ENCODE data around the gene PCBP3.
"Not testable (repeated sequence)": the region's sequence is repeated elsewhere in the genome, so short reads cannot be mapped to it uniquely, and the experiment has no call there.

Gene PCBP3

DNA sequence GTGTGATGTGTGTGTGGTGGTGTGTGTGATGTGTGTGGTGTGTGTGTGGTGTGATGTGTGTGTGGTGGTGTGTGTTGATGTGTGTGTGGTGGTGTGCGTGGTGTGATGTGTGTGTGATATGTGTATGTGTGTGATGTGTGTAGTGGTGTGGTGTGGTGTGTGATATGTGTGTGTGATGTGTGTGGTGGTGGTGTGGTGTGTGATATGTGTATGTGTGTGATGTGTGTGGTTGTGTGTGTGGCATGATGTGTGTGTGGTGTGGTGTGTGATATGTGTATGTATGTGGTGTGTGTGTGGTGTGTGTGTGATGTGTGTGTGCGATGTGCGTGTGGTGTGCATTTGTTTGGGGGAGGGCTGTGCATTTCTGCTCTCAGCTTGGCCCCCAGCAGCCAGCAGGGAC is 7.1 kb upstream of the PCBP3 start:
- no peak for DNase-seq

DNA sequence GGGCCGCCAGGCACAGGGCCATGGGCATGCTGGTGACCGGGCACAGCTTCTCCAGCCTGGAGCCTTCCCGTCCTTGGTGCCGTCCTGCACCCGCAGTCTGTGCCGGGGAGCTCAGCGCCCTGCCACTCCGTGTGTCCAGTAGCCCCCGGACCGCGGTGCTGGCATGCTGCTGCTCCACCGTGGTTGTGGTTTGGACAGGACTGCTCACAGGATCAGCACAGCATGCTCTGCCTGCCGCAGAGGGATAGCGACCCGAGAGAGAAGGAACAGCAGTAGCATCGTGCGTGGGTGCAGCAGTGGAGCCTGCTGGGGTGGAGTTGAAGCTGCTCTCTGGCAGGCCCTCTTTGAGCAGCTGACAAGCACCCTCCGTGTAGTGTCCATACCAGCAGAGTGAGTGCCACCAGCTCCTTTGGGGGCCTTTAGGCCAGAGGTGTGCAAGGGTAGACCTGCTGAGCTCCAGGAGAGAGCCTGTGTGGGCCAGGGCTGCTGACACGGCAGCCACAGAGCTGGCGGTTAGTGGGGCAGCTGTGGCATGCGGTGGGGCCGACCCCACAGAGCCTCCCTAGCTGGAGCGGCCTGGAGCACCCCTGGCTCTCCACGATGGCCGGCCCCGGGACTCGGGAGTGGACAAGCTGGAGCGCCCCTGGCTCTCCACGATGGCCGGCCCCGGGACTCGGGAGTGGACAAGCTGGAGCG is 6.4 kb upstream of the PCBP3 start:
- no peak for DNase-seq

DNA sequence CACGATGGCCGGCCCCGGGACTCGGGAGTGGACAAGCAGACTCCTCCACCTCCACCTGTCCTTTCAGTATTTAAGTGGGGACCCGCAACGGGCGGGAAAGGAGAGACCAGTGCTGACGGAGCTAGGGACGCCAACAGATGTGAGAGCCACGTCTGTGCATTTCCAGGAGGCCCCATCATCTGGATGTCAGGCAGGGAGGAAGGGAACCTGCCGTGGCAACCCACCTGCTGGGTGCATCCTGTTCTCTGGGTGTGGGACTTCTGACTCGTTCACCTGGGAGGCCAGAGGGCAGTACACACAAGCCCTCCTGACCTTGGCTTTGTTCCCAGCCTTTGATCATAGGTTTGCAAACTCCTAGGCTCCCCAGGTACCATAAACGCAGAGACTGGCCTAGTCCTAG is 5.6 kb upstream of the PCBP3 start:
- DNase-seq, result no peak

DNA sequence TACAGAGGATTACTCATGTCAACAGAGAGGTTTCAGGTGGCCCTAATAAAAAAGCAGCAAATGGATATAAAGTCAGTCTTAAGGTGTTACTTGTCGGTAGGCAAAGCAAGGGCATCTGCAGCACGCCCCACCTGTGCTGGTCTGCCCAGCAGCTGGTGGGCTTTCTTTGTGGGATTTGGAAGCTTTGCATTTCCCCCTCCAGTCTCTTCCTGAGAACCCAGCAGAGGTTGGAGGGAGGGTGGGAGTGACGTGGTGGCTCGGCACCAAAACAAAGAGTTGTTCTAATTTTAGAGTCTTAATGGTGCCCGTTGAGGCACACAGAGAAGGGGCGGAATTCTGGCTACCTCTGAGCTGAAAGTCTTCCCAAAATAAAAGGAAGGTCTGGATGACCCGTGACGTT is 4.8 kb upstream of the PCBP3 start:
- DNase-seq, result no peak

DNA sequence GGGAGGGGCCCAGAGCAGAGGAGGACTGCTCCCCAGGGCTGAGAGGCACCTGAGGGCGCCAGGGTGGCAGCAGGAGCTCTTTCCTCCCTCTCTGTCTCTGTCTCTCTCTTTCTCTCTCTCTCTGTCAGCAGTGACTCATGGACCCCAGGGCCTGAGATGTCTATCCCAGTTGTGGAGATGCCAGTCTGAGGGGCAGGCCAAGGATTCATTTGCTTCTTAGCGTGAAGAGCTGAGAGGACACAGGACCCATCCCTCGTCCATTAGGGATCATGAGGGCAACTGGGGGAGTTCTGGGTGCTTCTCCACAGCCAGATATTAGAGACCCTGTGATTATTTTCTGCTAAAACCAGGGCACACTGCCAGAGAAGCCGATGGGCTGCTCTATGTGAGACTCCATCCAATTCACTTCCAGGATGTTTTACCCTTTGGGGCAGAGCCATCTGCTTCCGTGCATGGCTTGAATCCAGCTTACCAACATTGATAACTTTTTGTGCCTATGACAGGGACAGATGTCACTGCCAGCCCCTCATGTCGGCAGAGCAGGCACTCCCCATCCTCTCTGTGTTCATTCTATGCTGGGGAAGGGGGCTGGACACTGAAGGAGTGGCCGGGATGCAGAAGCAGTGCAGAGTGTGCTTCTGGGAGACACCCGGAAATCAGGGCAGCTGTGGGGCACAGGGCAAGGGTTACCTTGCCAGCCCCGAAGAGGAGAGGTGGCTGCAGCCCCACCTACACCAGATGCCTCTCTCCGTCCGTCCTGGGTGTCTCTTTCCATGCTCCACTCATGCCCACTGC is 4.1 kb upstream of the PCBP3 start:
- no peak for DNase-seq

DNA sequence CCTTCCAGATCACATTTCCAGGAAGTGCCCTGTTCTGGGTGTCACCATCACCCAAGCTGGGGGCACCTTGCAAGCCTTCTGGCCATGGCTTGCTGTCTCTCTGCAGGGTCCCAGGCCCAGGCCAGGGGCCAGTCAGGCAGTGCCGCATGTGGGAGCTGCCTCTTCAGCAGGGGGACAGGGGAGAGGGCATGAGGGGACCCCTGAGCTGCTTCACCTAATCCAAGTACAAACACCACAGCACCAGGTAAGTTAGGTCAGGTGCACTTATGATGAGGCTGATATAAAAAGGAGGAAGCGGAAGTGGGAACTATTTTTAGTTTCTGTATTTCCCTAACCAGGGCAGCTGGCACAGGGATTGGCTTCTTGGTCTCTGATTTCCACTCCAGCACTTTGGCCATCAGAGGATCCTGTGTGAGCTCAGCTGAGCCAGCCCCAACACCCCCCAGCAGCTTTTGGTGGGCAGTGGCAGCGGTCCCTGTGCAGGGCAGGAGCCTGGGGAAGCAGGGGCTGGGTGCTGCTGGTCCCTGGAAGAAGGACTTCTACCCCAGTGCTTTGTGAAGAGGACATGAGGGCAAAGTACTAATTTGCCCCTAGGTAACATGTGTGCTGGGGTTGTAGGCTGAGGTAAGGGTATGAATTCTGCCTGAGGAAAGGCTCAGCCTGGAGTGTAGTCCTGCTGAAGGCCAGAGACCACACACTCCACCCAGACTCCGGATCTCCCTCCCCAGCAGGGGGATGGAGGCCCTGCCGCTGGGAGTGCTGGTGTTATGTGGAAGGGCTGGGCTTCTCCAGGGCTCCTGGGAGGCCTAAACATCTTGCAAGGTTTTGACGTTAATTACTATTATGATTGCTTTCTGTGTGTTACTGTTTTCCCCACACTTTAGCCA is 3.3 kb upstream of the PCBP3 start:
- DNase-seq, result no peak

DNA sequence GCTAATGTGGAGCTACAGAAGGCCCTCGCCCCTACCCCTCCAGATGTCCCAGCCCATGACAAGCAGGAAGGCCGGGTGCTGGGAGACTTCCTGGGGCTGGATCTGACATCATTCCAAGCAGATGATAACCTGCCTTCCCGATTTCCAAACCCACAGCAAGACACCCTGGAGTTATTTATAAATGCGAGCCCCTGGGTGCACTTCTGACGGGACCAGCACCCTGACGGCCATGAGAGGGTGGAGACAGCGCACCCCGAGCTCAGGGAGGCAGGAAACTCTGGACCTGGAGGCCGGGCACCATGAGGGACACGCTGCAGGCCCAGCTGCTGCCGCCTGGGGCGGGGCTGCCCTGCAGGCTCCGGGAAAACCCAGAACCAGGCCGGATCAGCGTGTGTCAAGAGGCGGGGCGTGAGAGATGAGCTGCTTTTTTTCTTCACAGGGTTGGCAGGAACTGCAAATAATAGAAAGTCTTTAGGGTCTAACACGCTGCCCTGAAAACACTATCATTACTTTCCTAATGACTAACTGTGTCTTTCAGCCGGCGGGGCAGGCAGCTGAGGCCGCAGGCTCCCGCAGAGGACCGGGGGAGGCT is 2.5 kb upstream of the PCBP3 start:
- no peak for DNase-seq

DNA sequence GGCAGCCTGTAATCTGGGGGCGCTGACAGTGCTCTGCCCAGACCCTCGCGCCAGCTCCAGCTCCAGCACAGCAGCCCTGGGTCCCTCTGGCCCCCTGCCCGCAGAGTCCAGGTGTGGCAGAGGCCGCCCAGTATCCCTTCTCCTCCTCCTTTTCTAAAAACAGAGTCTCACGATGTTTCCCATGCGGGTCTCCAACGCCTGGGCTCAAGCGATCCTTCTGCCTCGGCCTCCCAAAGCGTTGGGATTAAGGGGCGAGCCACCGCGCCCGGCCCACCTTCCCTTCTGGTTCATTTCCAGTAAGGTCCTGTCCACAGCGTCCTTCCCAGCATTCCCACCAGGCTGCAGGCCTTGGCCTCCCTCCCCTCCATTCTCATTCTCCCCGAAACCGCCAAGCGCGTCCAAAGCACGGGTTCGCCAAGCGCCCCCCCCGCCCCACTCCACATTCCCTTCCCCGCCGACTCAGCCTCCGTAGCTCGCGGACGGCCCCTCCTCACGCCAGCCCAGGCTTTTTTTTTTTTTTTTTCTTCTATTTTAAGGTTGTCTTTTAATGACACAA is 2.0 kb upstream of the PCBP3 start:
- DNase-seq, result no peak

DNA sequence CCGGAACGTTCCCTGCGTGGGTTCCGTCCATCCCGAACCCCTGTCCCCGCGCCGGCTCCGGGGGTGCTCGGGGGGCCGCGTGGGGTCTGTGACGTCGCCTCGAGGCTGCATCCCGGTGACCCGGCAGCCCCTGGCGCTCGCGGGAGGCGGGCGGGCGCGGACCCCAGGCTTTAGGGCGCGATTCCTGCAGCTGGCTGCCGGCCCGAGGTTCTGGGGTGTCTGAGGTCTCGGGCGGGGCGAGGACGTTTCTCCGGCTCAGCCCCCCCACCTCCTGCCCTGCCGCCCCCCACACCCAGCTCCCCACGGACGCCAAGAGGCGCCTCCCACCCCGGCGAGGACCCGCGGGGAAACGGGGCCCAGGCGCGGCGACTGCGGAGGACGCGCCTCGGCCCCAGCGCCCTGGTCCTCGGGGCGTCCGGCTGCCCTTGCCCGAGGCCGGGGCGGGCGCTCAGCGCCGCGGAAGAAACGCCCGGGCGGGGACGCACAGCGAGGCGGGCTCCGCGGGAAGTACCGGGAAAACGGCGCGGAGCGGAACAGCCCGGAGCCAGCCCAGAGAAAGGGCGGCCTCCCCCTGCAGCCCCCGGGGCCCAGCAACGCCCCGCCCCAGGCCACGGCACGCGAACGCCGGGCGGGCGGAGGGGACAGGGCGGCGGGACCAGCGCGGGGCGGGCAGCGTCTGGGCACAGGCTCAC is 1.3 kb upstream of the PCBP3 start:
- no peak for DNase-seq

DNA sequence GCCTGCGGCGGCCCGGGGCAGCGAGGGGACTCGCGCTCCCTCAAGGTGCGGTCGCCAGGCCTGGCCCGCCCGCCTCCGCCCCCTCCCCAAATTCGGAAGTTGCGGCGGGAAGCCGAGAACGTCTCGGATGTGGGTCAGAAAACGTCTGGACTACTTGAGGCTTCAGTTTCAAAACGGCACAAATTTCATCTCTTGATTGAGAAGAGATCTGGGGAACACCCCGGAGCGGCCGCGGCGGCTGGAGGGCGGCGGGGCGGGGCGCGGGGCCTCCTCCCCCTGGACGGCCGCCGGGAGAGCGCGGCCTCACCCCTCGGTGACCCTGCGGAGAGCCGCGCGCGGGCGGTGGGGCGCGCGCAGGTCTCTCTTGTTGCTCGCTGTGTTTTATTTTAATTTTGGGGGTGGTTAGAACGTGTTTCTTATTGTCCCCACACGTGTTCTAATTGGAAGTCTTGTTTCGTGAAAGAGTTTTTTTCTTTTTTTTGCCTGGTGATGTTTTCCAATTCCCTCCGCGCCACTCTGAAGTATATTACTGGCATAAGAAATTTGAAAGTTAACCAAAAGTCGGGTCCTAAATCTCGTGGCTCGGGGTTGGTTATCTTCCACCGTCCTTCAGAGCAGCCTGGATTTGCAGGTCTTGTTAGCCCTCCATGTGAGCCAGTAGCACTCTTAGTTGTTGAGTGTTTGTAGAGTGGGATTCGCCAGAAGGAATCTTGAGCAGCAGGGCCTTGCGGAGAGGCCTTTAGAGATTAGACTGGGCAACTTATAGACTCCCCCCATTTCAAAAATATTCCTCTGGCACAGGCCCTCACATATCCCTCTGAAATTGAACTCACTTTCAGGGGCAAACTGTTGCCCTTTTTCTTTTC is 749 bp downstream of the PCBP3 start:
- no peak for DNase-seq

DNA sequence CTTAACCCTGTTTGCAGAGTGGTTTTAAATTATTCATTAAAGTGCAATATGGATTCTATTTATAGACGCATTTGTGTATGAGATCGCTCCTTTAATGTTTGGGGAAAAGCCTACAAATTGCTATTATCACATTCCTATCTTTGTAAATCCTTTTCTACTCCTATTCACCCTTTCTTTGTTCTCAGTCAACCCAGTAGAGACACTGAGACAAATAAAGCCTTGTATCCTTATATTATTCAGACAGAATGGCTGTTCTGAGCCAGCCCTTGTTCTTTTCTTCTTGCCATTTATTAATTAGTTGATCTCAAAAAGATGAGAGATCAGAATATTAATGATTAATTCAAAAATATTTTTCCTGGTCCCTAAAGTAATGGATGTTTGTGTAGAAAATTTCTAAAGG is 8.4 kb downstream of the PCBP3 start:
- DNase-seq, result no peak

DNA sequence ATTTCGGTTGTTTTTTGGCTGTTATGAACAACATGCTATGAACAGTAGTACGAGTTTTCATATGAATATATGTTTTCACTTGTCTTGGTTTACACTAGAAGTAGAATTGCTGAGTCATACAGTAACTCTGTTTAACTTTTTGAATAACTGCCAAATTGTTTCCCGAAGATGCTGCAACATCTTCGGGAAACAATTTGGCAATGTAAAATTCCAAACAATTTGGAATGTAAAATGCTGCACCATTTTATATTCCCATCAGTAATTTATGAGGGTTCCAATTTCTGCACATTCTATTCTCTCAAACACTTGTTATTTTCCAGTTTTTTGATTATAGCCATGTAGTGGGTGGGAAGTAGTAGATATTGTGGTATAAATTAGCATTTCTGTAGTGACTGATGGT is 11.6 kb downstream of the PCBP3 start:
- DNase-seq, result no peak

DNA sequence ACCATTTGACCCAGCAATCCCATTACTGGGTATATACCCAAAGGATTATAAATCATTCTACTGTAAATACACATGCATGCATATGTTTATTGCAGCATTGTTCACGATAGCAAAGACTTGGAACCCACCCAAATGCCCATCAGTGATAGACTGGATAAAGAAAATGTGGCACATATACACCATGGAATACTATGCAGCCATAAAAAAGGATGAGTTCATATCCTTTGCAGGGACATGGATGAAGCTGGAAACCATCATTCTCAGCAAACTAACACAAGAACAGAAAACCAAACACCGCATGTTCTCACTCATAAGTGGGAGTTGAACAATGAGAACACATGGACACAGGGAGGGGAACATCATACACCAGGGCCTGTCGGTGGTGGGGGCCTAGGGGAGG is 12.6 kb downstream of the PCBP3 start:
- DNase-seq, result not testable (repeated sequence)

DNA sequence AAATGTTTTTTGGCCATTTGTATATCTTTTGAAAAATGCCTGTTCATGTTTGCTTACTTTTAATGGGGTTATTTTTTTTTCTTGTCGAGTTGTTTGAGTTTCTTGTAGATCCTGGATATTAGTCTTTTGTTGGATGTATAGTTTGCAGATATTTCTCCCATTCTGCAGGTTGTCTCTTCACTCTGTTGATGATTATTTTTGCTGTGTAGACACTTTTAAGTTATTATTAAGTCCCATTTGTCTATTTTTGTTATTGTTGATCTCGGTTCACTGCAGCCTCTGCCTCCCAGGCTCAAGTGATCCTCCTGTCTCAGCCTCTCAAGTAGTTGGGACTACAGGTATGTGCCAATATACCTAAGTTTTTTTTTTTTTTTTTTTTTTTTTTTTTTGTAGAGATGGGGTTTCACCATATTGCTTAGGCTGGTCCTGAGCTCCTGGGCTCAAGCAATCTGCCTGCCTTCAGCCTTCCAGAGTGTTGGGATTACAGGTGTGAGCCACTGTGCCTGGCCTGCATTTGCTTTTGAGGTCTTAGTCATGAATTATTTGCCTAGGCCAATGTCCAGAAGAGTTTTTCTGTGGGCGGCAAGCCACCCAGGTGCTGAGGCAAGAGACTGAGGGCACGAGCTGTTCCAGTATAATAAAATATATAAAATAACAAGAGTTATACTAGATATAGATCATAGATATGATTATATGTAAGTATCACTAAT is 18.5 kb downstream of the PCBP3 start:
- not testable (repeated sequence) for DNase-seq

DNA sequence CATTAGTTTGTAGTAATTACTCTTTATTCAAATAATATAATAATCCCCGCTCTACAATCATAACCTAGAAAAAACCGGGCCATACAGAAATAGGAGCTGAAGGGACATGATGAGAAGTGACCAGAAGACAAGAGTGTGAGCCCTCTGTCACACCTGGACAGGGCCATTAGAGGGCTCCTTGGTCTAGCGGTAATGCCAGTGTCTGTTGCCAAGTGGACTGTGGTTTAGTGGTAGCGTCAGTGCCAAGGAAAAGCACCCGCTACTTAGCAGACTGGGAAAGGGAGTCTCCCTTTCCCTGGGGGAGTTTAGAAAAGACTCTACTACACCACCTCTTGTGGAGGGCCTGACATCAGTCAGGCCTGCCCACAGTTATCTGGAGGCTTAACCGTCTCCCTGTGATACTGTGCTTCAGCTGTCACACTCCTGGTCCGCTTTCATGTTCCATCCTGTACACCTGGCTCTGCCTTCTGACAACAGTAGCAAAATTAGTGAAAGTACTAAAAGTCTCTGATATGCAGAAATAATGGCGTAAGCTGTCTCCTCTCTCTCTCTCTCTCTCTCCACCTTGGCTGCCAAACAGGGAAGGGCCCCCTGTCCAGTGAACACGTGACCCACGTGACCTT is 19.2 kb downstream of the PCBP3 start:
- DNase-seq, result not testable (repeated sequence)

DNA sequence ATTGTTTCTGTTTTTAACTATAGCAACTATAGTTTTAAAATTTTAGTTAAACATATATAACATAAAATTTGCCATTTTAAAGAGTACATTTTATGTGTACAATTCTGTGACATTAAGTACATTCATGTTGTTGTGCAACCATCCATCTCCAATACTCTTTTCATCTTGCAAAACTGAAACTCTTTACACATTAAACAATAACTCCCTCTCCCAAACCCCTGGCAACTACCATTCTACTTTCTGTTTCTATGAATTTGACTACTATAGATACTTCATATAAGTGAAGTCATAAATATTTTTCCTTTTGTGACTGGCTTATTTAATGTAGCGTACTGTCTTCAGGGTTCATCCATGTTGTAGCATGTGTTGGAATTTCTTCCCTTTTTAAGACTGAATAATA is 25.9 kb downstream of the PCBP3 start:
- no peak for DNase-seq

DNA sequence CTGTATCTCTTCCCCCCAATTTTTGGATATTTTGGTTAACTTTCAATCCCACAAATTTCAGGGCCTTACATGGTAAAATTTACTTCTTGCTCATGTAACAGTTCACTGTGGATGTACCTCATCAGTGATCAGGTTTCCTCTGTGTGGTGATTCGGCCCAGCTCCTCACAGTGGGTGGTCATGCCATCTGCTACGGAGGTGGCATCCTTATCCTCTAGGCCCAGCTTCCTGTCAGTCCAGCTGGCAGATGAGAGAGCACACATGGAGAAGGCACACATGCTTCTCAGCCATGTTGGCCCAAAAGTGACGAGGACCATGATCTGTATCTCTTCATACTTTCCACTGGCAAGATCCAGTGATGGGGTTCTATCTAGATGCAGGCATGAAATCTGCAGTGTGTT is 27.2 kb downstream of the PCBP3 start:
- no peak for DNase-seq

DNA sequence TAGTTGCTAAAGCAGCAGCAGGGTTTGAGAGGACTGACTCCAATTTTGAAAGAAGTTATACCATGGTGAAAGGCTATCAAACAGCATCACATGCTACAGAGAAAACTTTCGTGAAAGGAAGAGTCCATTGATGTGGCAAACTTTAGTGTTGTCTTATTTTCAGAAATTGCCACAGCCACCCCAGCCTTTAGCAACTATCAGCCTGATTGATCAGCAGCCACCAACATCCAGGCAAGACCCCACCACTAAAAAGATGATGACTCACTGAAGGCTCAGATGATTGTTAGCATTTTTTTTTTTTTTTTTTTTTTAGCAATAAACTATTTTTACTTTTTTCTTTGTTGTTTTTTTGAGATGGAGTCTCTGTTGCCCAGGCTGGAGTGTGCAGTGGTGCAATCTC is 35.3 kb downstream of the PCBP3 start:
- DNase-seq, result not testable (repeated sequence)

DNA sequence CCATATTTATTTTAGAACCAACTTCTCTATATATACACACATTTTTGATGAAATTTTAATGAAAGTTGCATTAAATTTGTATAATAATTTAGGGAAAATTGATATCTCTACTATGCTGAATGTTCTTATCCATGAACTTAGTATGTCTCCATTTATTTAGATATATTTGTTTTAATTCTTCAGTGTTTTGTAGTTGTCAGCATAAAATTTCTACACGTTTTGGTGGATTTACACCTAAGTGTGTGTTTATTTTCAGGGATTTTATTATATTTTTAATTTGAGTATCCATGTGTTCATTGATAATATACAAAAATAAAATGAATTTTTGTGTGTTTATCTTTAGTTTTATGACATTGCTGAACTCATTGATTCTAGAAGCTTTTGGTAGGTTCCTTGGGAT is 36.7 kb downstream of the PCBP3 start:
- DNase-seq, result no peak

DNA sequence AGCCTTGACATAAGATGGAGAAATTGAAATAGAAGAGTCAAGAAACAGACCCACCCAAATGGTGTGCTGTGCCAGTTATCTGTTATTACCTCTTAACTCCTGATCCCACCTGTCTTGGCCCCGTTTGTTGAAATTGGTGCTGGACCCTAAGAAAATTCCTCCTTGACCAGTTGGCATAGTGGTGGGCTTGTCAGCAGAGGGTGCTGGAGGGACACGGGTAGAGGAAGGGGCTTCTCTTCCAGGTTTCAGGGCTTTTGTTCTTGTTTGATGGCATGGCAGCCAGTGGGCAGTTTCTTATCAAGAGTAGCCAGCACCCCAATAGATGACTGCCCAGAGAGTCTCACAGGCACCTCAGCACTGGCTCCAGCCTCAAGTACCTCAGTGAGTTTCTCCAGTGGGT is 51.6 kb downstream of the PCBP3 start:
- DNase-seq, result no peak

All from bone marrow (tissue), 2 donors.